GM18861 (cell line): ENCODE results near the gene RBM34.

Source experiments
- ATAC-seq: cut with Tn5 transposase; IDR thresholded peaks from one replicate; pipeline ENCODE4 v1.9.1; 2021; ENCODE audit not compliant: unreplicated experiment

Gene RBM34

GRCh38 chr1:235156265-235156664 is 4.8 kb downstream of the RBM34 start:
- ATAC-seq: no peak

- ATAC-seq: no peak
Observed at GRCh38 chr1:235152235-235152634, 8.8 kb downstream of the RBM34 start.

GRCh38 chr1:235151033-235151432 is 10.0 kb downstream of the RBM34 start:
- ATAC-seq: no peak

- no peak for ATAC-seq
Observed at GRCh38 chr1:235149824-235150223, 11.2 kb downstream of the RBM34 start.

- ATAC-seq: no peak
Observed at GRCh38 chr1:235147269-235147668, 13.8 kb downstream of the RBM34 start.

- no peak for ATAC-seq
Observed at GRCh38 chr1:235145639-235146038, 15.4 kb downstream of the RBM34 start.

- no peak for ATAC-seq
Observed at GRCh38 chr1:235142991-235143390, 18.1 kb downstream of the RBM34 start.

- ATAC-seq: no peak
Observed at GRCh38 chr1:235139315-235139714, 21.7 kb downstream of the RBM34 start.

GRCh38 chr1:235138821-235139220 is 22.2 kb downstream of the RBM34 start:
- ATAC-seq: no peak

- ATAC-seq: no peak
Observed at GRCh38 chr1:235136111-235136510, 24.9 kb downstream of the RBM34 start.

- no peak for ATAC-seq
Observed at GRCh38 chr1:235134171-235134570, 26.9 kb downstream of the RBM34 start.

GRCh38 chr1:235133086-235133485 is 28.0 kb downstream of the RBM34 start:
- ATAC-seq: no peak

GRCh38 chr1:235131961-235132360 is 29.1 kb downstream of the RBM34 start:
- ATAC-seq: no peak

- ATAC-seq: no peak
Observed at GRCh38 chr1:235130766-235131270, 30.2 kb downstream of the RBM34 start.

GRCh38 chr1:235129774-235130570 is 31.1 kb downstream of the RBM34 start:
- ATAC-seq: no peak

GRCh38 chr1:235128456-235129328 is 32.4 kb downstream of the RBM34 start, which contains the start of gene TOMM20:
TOMM20 (minus strand) TSS chr1:235128837; CDS start chr1:235128715, 122 bp downstream.
- ATAC-seq: peak; percentile 93

- ATAC-seq: no peak
Observed at GRCh38 chr1:235127732-235128455, 33.2 kb downstream of the RBM34 start.

GRCh38 chr1:235127203-235127602 is 33.8 kb downstream of the RBM34 start:
- no peak for ATAC-seq

- no peak for ATAC-seq
Observed at GRCh38 chr1:235124665-235125064, 36.4 kb downstream of the RBM34 start.

- ATAC-seq: no peak
Observed at GRCh38 chr1:235124111-235124510, 36.9 kb downstream of the RBM34 start.

GRCh38 chr1:235122348-235122747 is 38.7 kb downstream of the RBM34 start:
- ATAC-seq: no peak
